ENCODE data around the gene CCS. TPM values are rescaled to one million over a fixed set of nuclear protein-coding genes. Genes with fewer than 3 reads are reported as not detected.
A peak's percentile ranks its signal among the peaks of the same experiment; 100 is the strongest.

The CCS gene
- total and polyA plus RNA-seq, 7 donors: 10.5 to 22.9 (median 15.7) TPM

DNA sequence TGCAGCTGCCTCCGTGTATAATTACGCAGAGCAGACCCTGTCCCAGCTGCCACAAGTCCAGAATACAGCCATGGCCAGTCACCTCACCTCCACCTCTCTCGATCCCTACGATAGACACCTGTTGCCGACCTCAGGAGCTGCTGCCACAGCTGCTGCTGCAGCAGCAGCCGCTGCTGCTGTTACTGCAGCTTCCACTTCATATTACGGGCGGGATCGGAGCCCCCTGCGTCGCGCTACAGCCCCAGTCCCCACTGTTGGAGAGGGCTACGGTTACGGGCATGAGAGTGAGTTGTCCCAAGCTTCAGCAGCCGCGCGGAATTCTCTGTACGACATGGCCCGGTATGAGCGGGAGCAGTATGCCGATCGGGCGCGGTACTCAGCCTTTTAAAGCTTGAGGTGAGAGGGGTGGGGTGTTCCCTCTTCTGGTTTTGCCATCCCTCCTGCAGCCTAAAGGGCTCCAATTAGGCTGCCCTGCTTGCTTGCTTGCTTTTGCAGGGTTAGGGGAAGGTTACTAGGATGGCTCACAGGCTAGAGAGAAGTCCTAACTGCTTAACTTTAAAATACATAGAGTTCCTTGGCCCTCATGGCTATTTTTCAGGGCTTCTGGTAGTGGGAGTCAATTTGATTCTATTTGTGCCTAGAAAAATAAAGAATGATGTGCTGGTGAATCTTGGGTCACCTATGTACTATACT lies 50.9 kb downstream of the CCS start:
- ATAC-seq (peak in 1 of 4 donors; percentile 48), DNase-seq (no peak)
- H3K27me3 ChIP-seq (ENCODE audit: insufficient read depth in 3 of 3, low read length in 2 of 3): no peaks in the 10 kb centered on the region
- H3K9me3 ChIP-seq: no peaks in the 10 kb centered on the region
- WGBS, 3 donors: 64 to 79% (median 68%) methylated on average over 24 of the region's 24 CpGs
- intact Hi-C loops (cut with DNase I): loop anchor here (5.0 kb wide), 1 partner anchor 33 kb away; the partner anchor contains the start of gene RBM4B (in 2 of the 2)
- peaks cover 71% of the 10 kb centered on the region for H3K4me1 ChIP-seq
- peaks cover 26 to 90% of the 10 kb centered on the region in 2 donors for H3K36me3 ChIP-seq (ENCODE audit: insufficient read depth in 1 of 2, low read depth in 1 of 2)
- H3K27ac ChIP-seq: no peak overlapping the region
- no peak for TF ChIP-seq CTCF (IDR thresholded peaks at IDR 0.05)
- peak overlapping the region; percentile 87 for H3K4me3 ChIP-seq

DNA sequence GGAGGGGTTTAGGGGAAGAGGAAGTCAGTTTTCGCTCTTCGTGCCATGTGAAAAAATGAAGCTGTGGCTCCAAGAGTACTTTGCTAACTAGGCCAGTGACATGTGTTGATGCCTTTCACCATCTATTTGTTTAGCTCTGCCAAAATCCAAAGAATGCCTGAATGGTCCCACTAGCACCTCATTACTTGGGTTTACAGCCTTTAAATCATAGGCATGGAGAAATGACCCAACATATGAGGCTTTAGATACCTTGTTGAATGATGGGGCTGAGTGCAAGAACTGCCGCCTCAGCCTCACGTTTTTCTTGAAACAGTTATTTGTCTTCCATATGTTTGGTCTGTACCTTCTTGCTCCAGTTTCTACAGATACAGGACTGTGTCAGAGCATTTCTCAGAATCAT lies 53.8 kb downstream of the CCS start:
- DNase-seq (no peak), ATAC-seq (no peak)
- Histone ChIP-seq H3K9me3 (no peaks in the 10 kb centered on the region), H3K4me1 (peaks cover 50% of the 10 kb centered on the region), H3K36me3 (ENCODE audit: insufficient read depth in 1 of 2, low read depth in 1 of 2) (peaks cover 15 to 82% of the 10 kb centered on the region in 2 donors), H3K27ac (no peak overlapping the region), H3K4me3 (no peak overlapping the region), H3K27me3 (ENCODE audit: insufficient read depth in 3 of 3, low read length in 2 of 3) (no peaks in the 10 kb centered on the region)
- 56 to 68% (median 58%) methylated on average over 4 of the region's 4 CpGs for WGBS, 3 donors
- no peak for TF ChIP-seq CTCF (IDR thresholded peaks at IDR 0.05)
- intact Hi-C loops (cut with DNase I): no loop called here

DNA sequence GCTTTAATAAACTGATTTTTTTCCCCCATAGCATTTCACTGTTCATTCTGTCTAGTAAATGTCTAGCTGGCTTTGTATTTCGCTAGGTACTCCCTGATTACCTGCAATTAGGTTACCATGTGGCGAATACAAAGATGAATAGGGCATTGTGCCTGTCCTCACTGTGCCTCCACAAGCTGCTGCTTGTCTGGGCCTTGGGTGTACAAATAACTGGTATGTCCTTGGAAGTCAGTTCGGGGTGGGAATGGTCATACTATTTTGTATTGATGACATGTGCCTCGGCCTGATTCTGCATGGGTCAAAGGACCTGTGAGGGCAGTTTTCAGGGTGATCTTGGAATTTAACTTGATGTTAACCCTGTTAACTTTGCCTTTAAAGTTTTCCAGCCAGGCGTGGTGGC lies 56.9 kb downstream of the CCS start:
- no peaks in the 10 kb centered on the region for H3K9me3 ChIP-seq
- WGBS, 3 donors: 93 to 97% (median 95%) methylated on average over 5 of the region's 5 CpGs
- H3K27ac ChIP-seq: no peak overlapping the region
- DNase-seq (no peak), ATAC-seq (no peak)
- no peak for TF ChIP-seq CTCF (IDR thresholded peaks at IDR 0.05)
- H3K4me1 ChIP-seq: peaks cover 19% of the 10 kb centered on the region
- H3K4me3 ChIP-seq: no peak overlapping the region
- intact Hi-C loops (cut with DNase I): no loop called here
- peaks cover 11 to 67% of the 10 kb centered on the region in 2 donors for H3K36me3 ChIP-seq (ENCODE audit: insufficient read depth in 1 of 2, low read depth in 1 of 2)
- H3K27me3 ChIP-seq (ENCODE audit: insufficient read depth in 3 of 3, low read length in 2 of 3): no peaks in the 10 kb centered on the region

DNA sequence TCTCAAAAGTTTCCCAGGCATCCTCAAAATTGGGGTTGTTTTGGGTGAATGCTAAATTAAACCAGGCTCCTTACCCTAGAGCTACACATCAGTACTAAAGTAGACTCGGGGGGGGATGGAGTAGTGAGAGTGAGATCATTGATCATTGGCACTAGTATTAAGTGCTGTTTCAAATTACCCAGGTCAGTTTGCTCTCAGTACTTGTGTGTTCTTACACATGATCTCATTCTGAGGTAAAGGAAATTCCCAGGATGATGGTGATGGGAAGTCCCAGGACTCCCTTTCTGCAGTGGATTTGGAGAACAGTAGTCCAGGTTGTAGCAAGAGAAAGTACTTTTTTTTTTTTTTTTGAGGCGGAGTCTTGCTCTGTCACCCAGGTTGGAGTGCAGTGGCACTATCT lies 58.0 kb downstream of the CCS start:
- no peak overlapping the region for H3K4me3 ChIP-seq
- H3K36me3 ChIP-seq (ENCODE audit: insufficient read depth in 1 of 2, low read depth in 1 of 2): peaks cover 8 to 56% of the 10 kb centered on the region in 2 donors
- DNase-seq (no peak), ATAC-seq (no peak)
- TF ChIP-seq CTCF (IDR thresholded peaks at IDR 0.05): no peak
- no peak overlapping the region for H3K27ac ChIP-seq
- H3K27me3 ChIP-seq (ENCODE audit: insufficient read depth in 3 of 3, low read length in 2 of 3): no peaks in the 10 kb centered on the region
- intact Hi-C loops (cut with DNase I): no loop called here
- WGBS, 3 donors: 85 to 94% (median 87%) methylated on average over 2 of the region's 2 CpGs
- no peaks in the 10 kb centered on the region for H3K9me3 ChIP-seq
- peaks cover 8% of the 10 kb centered on the region for H3K4me1 ChIP-seq

DNA sequence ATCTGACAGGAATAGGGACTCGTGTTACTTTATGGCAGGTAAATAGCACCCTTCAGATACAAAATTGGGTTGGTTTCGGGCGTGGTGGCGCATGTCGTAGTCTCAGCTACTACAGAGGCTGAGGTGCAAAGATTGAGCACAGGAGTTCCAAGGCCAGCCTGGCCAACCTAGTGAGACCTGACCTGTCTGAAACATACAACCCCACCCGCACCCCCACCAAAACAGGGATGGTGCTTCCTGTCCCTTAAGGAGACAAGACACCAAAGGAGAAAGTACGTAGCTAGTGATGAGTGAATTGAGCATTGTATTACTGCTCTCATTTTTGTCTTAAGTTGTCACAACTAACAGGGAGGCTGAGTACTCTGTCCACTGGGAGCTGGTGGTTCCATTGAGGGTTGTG lies 59.7 kb downstream of the CCS start:
- WGBS, 3 donors: 90 to 92% (median 91%) methylated on average over 7 of the region's 7 CpGs
- no peak for DNase-seq

More for the DNA sequence above, 59.7 kb downstream of the CCS start:
- TF ChIP-seq CTCF (IDR thresholded peaks at IDR 0.05): no peak
- intact Hi-C loops (cut with DNase I): no loop called here
- Histone ChIP-seq H3K4me1 (no peaks in the 10 kb centered on the region), H3K27ac (no peak overlapping the region), H3K36me3 (ENCODE audit: insufficient read depth in 1 of 2, low read depth in 1 of 2) (peaks cover 0 to 46% of the 10 kb centered on the region in 2 donors), H3K9me3 (no peaks in the 10 kb centered on the region), H3K27me3 (ENCODE audit: insufficient read depth in 3 of 3, low read length in 2 of 3) (no peaks in the 10 kb centered on the region), H3K4me3 (no peak overlapping the region)
- peak in 1 of 4 donors; percentile 17 for ATAC-seq
